Measurements from ENCODE around the gene INPP4B.

The INPP4B gene

GRCh38 chr4:142544039-142544438 is 302.1 kb downstream of the INPP4B start:
- Histone ChIP-seq H3K9ac (ENCODE audit: low read length in 5 of 5) (no peak overlapping the region), H3K27ac (ENCODE audit: low read depth, low read length) (no peak overlapping the region), H3K36me3 (ENCODE audit: control insufficient read depth in 5 of 5, insufficient read depth in 5 of 5, low read length in 5 of 5) (no peaks in the 10 kb centered on the region)

GRCh38 chr4:142540483-142540804 is 305.7 kb downstream of the INPP4B start:
- Histone ChIP-seq H3K4me3 (ENCODE audit: low read depth in 1 of 5, low read length in 5 of 5) (no peak overlapping the region), H3K27me3 (ENCODE audit: control insufficient read depth in 5 of 5, insufficient read depth in 4 of 5, low read length in 5 of 5) (no peaks in the 10 kb centered on the region), H3K9me3 (ENCODE audit: control insufficient read depth in 5 of 5, low read length in 5 of 5) (no peaks in the 10 kb centered on the region), H3K9ac (ENCODE audit: low read length in 5 of 5) (no peak overlapping the region), H3K27ac (ENCODE audit: low read depth, low read length) (no peak overlapping the region), H3K36me3 (ENCODE audit: control insufficient read depth in 5 of 5, insufficient read depth in 5 of 5, low read length in 5 of 5) (no peaks in the 10 kb centered on the region), H3K4me1 (ENCODE audit: control insufficient read depth in 5 of 5, insufficient read depth in 5 of 5, low read length in 5 of 5) (no peaks in the 10 kb centered on the region)

More at GRCh38 chr4:142544039-142544438, 302.1 kb downstream of the INPP4B start:
- H3K27me3 ChIP-seq (ENCODE audit: control insufficient read depth in 5 of 5, insufficient read depth in 4 of 5, low read length in 5 of 5): no peaks in the 10 kb centered on the region
- H3K9me3 ChIP-seq (ENCODE audit: control insufficient read depth in 5 of 5, low read length in 5 of 5): no peaks in the 10 kb centered on the region
- no peak overlapping the region for H3K4me3 ChIP-seq (ENCODE audit: low read depth in 1 of 5, low read length in 5 of 5)
- no peaks in the 10 kb centered on the region for H3K4me1 ChIP-seq (ENCODE audit: control insufficient read depth in 5 of 5, insufficient read depth in 5 of 5, low read length in 5 of 5)

- Histone ChIP-seq H3K9me3 (ENCODE audit: control insufficient read depth in 5 of 5, low read length in 5 of 5) (no peaks in the 10 kb centered on the region), H3K36me3 (ENCODE audit: control insufficient read depth in 5 of 5, insufficient read depth in 5 of 5, low read length in 5 of 5) (no peaks in the 10 kb centered on the region), H3K27me3 (ENCODE audit: control insufficient read depth in 5 of 5, insufficient read depth in 4 of 5, low read length in 5 of 5) (no peaks in the 10 kb centered on the region), H3K4me3 (ENCODE audit: low read depth in 1 of 5, low read length in 5 of 5) (no peak overlapping the region), H3K9ac (ENCODE audit: low read length in 5 of 5) (no peak overlapping the region), H3K4me1 (ENCODE audit: control insufficient read depth in 5 of 5, insufficient read depth in 5 of 5, low read length in 5 of 5) (no peaks in the 10 kb centered on the region), H3K27ac (ENCODE audit: low read depth, low read length) (no peak overlapping the region)
These were observed 306.2 kb downstream of the INPP4B start for GRCh38 chr4:142539796-142540482.

- H3K4me1 ChIP-seq (ENCODE audit: control insufficient read depth in 5 of 5, insufficient read depth in 5 of 5, low read length in 5 of 5): no peaks in the 10 kb centered on the region
- no peaks in the 10 kb centered on the region for H3K36me3 ChIP-seq (ENCODE audit: control insufficient read depth in 5 of 5, insufficient read depth in 5 of 5, low read length in 5 of 5)
- H3K27me3 ChIP-seq (ENCODE audit: control insufficient read depth in 5 of 5, insufficient read depth in 4 of 5, low read length in 5 of 5): no peaks in the 10 kb centered on the region
- no peaks in the 10 kb centered on the region for H3K9me3 ChIP-seq (ENCODE audit: control insufficient read depth in 5 of 5, low read length in 5 of 5)
- H3K27ac ChIP-seq (ENCODE audit: low read depth, low read length): no peak overlapping the region
- H3K9ac ChIP-seq (ENCODE audit: low read length in 5 of 5): no peak overlapping the region
- H3K4me3 ChIP-seq (ENCODE audit: low read depth in 1 of 5, low read length in 5 of 5): no peak overlapping the region
These were observed 311.1 kb downstream of the INPP4B start for GRCh38 chr4:142535009-142535408.

GRCh38 chr4:142532054-142532453 is 314.0 kb downstream of the INPP4B start:
- Histone ChIP-seq H3K9me3 (ENCODE audit: control insufficient read depth in 5 of 5, low read length in 5 of 5) (no peaks in the 10 kb centered on the region), H3K36me3 (ENCODE audit: control insufficient read depth in 5 of 5, insufficient read depth in 5 of 5, low read length in 5 of 5) (no peaks in the 10 kb centered on the region), H3K4me3 (ENCODE audit: low read depth in 1 of 5, low read length in 5 of 5) (no peak overlapping the region), H3K27me3 (ENCODE audit: control insufficient read depth in 5 of 5, insufficient read depth in 4 of 5, low read length in 5 of 5) (no peaks in the 10 kb centered on the region), H3K27ac (ENCODE audit: low read depth, low read length) (no peak overlapping the region), H3K4me1 (ENCODE audit: control insufficient read depth in 5 of 5, insufficient read depth in 5 of 5, low read length in 5 of 5) (no peaks in the 10 kb centered on the region), H3K9ac (ENCODE audit: low read length in 5 of 5) (no peak overlapping the region)

GRCh38 chr4:142530728-142531127 is 315.4 kb downstream of the INPP4B start:
- Histone ChIP-seq H3K9me3 (ENCODE audit: control insufficient read depth in 5 of 5, low read length in 5 of 5) (no peaks in the 10 kb centered on the region), H3K4me3 (ENCODE audit: low read depth in 1 of 5, low read length in 5 of 5) (no peak overlapping the region), H3K9ac (ENCODE audit: low read length in 5 of 5) (no peak overlapping the region), H3K27me3 (ENCODE audit: control insufficient read depth in 5 of 5, insufficient read depth in 4 of 5, low read length in 5 of 5) (no peaks in the 10 kb centered on the region), H3K4me1 (ENCODE audit: control insufficient read depth in 5 of 5, insufficient read depth in 5 of 5, low read length in 5 of 5) (no peaks in the 10 kb centered on the region), H3K36me3 (ENCODE audit: control insufficient read depth in 5 of 5, insufficient read depth in 5 of 5, low read length in 5 of 5) (no peaks in the 10 kb centered on the region), H3K27ac (ENCODE audit: low read depth, low read length) (no peak overlapping the region)

GRCh38 chr4:142528433-142528832 is 317.7 kb downstream of the INPP4B start:
- H3K9ac ChIP-seq (ENCODE audit: low read length in 5 of 5): no peak overlapping the region

GRCh38 chr4:142523111-142523510 is 323.0 kb downstream of the INPP4B start:
- Histone ChIP-seq H3K36me3 (ENCODE audit: control insufficient read depth in 5 of 5, insufficient read depth in 5 of 5, low read length in 5 of 5) (no peaks in the 10 kb centered on the region), H3K9me3 (ENCODE audit: control insufficient read depth in 5 of 5, low read length in 5 of 5) (no peaks in the 10 kb centered on the region), H3K4me3 (ENCODE audit: low read depth in 1 of 5, low read length in 5 of 5) (no peak overlapping the region), H3K27me3 (ENCODE audit: control insufficient read depth in 5 of 5, insufficient read depth in 4 of 5, low read length in 5 of 5) (no peaks in the 10 kb centered on the region), H3K27ac (ENCODE audit: low read depth, low read length) (no peak overlapping the region), H3K4me1 (ENCODE audit: control insufficient read depth in 5 of 5, insufficient read depth in 5 of 5, low read length in 5 of 5) (no peaks in the 10 kb centered on the region), H3K9ac (ENCODE audit: low read length in 5 of 5) (no peak overlapping the region)

More at GRCh38 chr4:142528433-142528832, 317.7 kb downstream of the INPP4B start:
- H3K4me1 ChIP-seq (ENCODE audit: control insufficient read depth in 5 of 5, insufficient read depth in 5 of 5, low read length in 5 of 5): no peaks in the 10 kb centered on the region
- H3K27ac ChIP-seq (ENCODE audit: low read depth, low read length): no peak overlapping the region
- H3K27me3 ChIP-seq (ENCODE audit: control insufficient read depth in 5 of 5, insufficient read depth in 4 of 5, low read length in 5 of 5): no peaks in the 10 kb centered on the region
- H3K36me3 ChIP-seq (ENCODE audit: control insufficient read depth in 5 of 5, insufficient read depth in 5 of 5, low read length in 5 of 5): no peaks in the 10 kb centered on the region
- H3K4me3 ChIP-seq (ENCODE audit: low read depth in 1 of 5, low read length in 5 of 5): no peak overlapping the region
- H3K9me3 ChIP-seq (ENCODE audit: control insufficient read depth in 5 of 5, low read length in 5 of 5): no peaks in the 10 kb centered on the region

GRCh38 chr4:142519342-142519741 is 326.8 kb downstream of the INPP4B start:
- Histone ChIP-seq H3K9me3 (ENCODE audit: control insufficient read depth in 5 of 5, low read length in 5 of 5) (no peaks in the 10 kb centered on the region), H3K27me3 (ENCODE audit: control insufficient read depth in 5 of 5, insufficient read depth in 4 of 5, low read length in 5 of 5) (no peaks in the 10 kb centered on the region), H3K4me1 (ENCODE audit: control insufficient read depth in 5 of 5, insufficient read depth in 5 of 5, low read length in 5 of 5) (no peaks in the 10 kb centered on the region), H3K9ac (ENCODE audit: low read length in 5 of 5) (no peak overlapping the region), H3K4me3 (ENCODE audit: low read depth in 1 of 5, low read length in 5 of 5) (no peak overlapping the region), H3K36me3 (ENCODE audit: control insufficient read depth in 5 of 5, insufficient read depth in 5 of 5, low read length in 5 of 5) (no peaks in the 10 kb centered on the region), H3K27ac (ENCODE audit: low read depth, low read length) (no peak overlapping the region)

GRCh38 chr4:142516686-142517526 is 329.2 kb downstream of the INPP4B start:
- no peak overlapping the region for H3K4me3 ChIP-seq (ENCODE audit: low read depth in 1 of 5, low read length in 5 of 5)
- no peaks in the 10 kb centered on the region for H3K36me3 ChIP-seq (ENCODE audit: control insufficient read depth in 5 of 5, insufficient read depth in 5 of 5, low read length in 5 of 5)
- H3K27ac ChIP-seq (ENCODE audit: low read depth, low read length): no peak overlapping the region

More at GRCh38 chr4:142516686-142517526, 329.2 kb downstream of the INPP4B start:
- no peaks in the 10 kb centered on the region for H3K4me1 ChIP-seq (ENCODE audit: control insufficient read depth in 5 of 5, insufficient read depth in 5 of 5, low read length in 5 of 5)
- no peaks in the 10 kb centered on the region for H3K27me3 ChIP-seq (ENCODE audit: control insufficient read depth in 5 of 5, insufficient read depth in 4 of 5, low read length in 5 of 5)
- no peak overlapping the region for H3K9ac ChIP-seq (ENCODE audit: low read length in 5 of 5)
- no peaks in the 10 kb centered on the region for H3K9me3 ChIP-seq (ENCODE audit: control insufficient read depth in 5 of 5, low read length in 5 of 5)

Data from subcutaneous abdominal adipose tissue (tissue), 5 donors.